ENCODE data around the gene ITCH. TPM values are rescaled to one million over a fixed set of nuclear protein-coding genes. Genes with fewer than 3 reads are reported as not detected.
A peak's percentile ranks its signal among the peaks of the same experiment; 100 is the strongest.
"Not testable (repeated sequence)": the region's sequence is repeated elsewhere in the genome, so short reads cannot be mapped to it uniquely, and the experiment has no call there.

Gene ITCH
- total and polyA plus RNA-seq, 2 experiments from 2014 or later, result 31.0 to 47.7 TPM

- Histone ChIP-seq H3K4me2 (ENCODE audit: unreplicated experiment) (no peak overlapping the region), H2AFZ (no peak overlapping the region), H3F3A (ENCODE audit: insufficient read depth) (peaks cover 41% of the 10 kb centered on the region), H3K27me3 (replicated peaks; ENCODE audit: insufficient read depth) (no peaks in the 10 kb centered on the region), H3K27ac (peak overlapping the region; percentile 22), H3K4me1 (ENCODE audit: insufficient read depth) (peaks cover 11% of the 10 kb centered on the region), H3K4me3 (no peak overlapping the region), H3K9me2 (ENCODE audit: insufficient read depth) (no peaks in the 10 kb centered on the region), H3K36me3 (ENCODE audit: low read depth) (peaks cover 28% of the 10 kb centered on the region), H3K9me3 (ENCODE audit: low read depth) (no peaks in the 10 kb centered on the region), H4K20me1 (ENCODE audit: insufficient read depth) (no peaks in the 10 kb centered on the region), H3K9ac (no peak overlapping the region), H3K79me2 (ENCODE audit: insufficient read depth) (peaks cover 45% of the 10 kb centered on the region)
- in situ Hi-C loops (cut with MboI), result no loop called here
- no peak for DNase-seq
- TF ChIP-seq EZH2 (IDR thresholded peaks at IDR 0.05; ENCODE audit: insufficient read depth, poor library complexity, severe bottlenecking), result no peak
- no peak for TF ChIP-seq EZH2phosphoT487 (IDR thresholded peaks at IDR 0.05; ENCODE audit: insufficient read depth, low read depth)
Measured at GRCh38 chr20:34512955-34513419, 149.9 kb downstream of the ITCH start.

- peaks cover 34% of the 10 kb centered on the region for H3F3A ChIP-seq (ENCODE audit: insufficient read depth)
- H3K4me3 ChIP-seq; H3K4me2 ChIP-seq (ENCODE audit: unreplicated experiment); H3K9ac ChIP-seq; H3K9me3 ChIP-seq (ENCODE audit: low read depth); H3K27ac ChIP-seq; in situ Hi-C loops (cut with MboI); H3K9me2 ChIP-seq (ENCODE audit: insufficient read depth); DNase-seq; H3K27me3 ChIP-seq (replicated peaks; ENCODE audit: insufficient read depth); H2AFZ ChIP-seq; H4K20me1 ChIP-seq (ENCODE audit: insufficient read depth): not testable (repeated sequence)
- peaks cover 12% of the 10 kb centered on the region for H3K4me1 ChIP-seq (ENCODE audit: insufficient read depth)
- H3K79me2 ChIP-seq (ENCODE audit: insufficient read depth), result peaks cover 45% of the 10 kb centered on the region
- peaks cover 21% of the 10 kb centered on the region; the same call in 1 of the 2 replicates for H3K36me3 ChIP-seq (ENCODE audit: low read depth)
- WGBS, 2 experiments (ENCODE audit: low coverage in 1 of 2, low lambda C conversion rate in 2 of 2, missing lambda C conversion rate in 2 of 2), result 96 to 97% methylated on average over 17 of the region's 17 CpGs
Measured at GRCh38 chr20:34514034-34514433, 151.0 kb downstream of the ITCH start.

- Histone ChIP-seq H3K4me1 (ENCODE audit: insufficient read depth) (peaks cover 12% of the 10 kb centered on the region), H3K79me2 (ENCODE audit: insufficient read depth) (peaks cover 48% of the 10 kb centered on the region), H3F3A (ENCODE audit: insufficient read depth) (peaks cover 34% of the 10 kb centered on the region), H3K4me2 (ENCODE audit: unreplicated experiment) (peak overlapping the region; percentile 88), H4K20me1 (ENCODE audit: insufficient read depth) (no peaks in the 10 kb centered on the region), H3K36me3 (ENCODE audit: low read depth) (peaks cover 18% of the 10 kb centered on the region; the same call in 1 of the 2 replicates), H3K9me3 (ENCODE audit: low read depth) (no peaks in the 10 kb centered on the region), H3K27ac (peak overlapping the region; percentile 85), H3K9me2 (ENCODE audit: insufficient read depth) (no peaks in the 10 kb centered on the region), H2AFZ (no peak overlapping the region), H3K9ac (peak overlapping the region; percentile 94), H3K27me3 (replicated peaks; ENCODE audit: insufficient read depth) (no peaks in the 10 kb centered on the region), H3K4me3 (peak overlapping the region; percentile 85)
- in situ Hi-C loops (cut with MboI), result no loop called here
- DNase-seq, result peak; percentile 22
- TF ChIP-seq EZH2phosphoT487 (IDR thresholded peaks at IDR 0.05; ENCODE audit: insufficient read depth, low read depth) (no peak), EZH2 (IDR thresholded peaks at IDR 0.05; ENCODE audit: insufficient read depth, poor library complexity, severe bottlenecking) (no peak)
- 64 to 70% methylated on average over 19 of the region's 19 CpGs for WGBS, 2 experiments (ENCODE audit: low coverage in 1 of 2, low lambda C conversion rate in 2 of 2, missing lambda C conversion rate in 2 of 2)
Measured at GRCh38 chr20:34514897-34515483, 151.9 kb downstream of the ITCH start.

- in situ Hi-C loops (cut with MboI), result no loop called here
- DNase-seq, result peak; percentile 19
Measured at GRCh38 chr20:34515484-34516246, 152.6 kb downstream of the ITCH start.

More at GRCh38 chr20:34515484-34516246, 152.6 kb downstream of the ITCH start:
- Histone ChIP-seq H3K27ac (peak overlapping the region; percentile 85), H3K9me3 (ENCODE audit: low read depth) (no peaks in the 10 kb centered on the region), H3F3A (ENCODE audit: insufficient read depth) (peaks cover 34% of the 10 kb centered on the region), H3K36me3 (ENCODE audit: low read depth) (peaks cover 23% of the 10 kb centered on the region; the same call in 1 of the 2 replicates), H3K4me1 (ENCODE audit: insufficient read depth) (peaks cover 12% of the 10 kb centered on the region), H3K9me2 (ENCODE audit: insufficient read depth) (no peaks in the 10 kb centered on the region), H3K4me2 (ENCODE audit: unreplicated experiment) (peak overlapping the region; percentile 88), H2AFZ (peak overlapping the region; percentile 64), H3K9ac (peak overlapping the region; percentile 94), H3K27me3 (replicated peaks; ENCODE audit: insufficient read depth) (no peaks in the 10 kb centered on the region), H3K79me2 (ENCODE audit: insufficient read depth) (peaks cover 55% of the 10 kb centered on the region), H3K4me3 (peak overlapping the region; percentile 85), H4K20me1 (ENCODE audit: insufficient read depth) (no peaks in the 10 kb centered on the region)
- TF ChIP-seq EZH2phosphoT487 (IDR thresholded peaks at IDR 0.05; ENCODE audit: insufficient read depth, low read depth), result no peak
- TF ChIP-seq EZH2 (IDR thresholded peaks at IDR 0.05; ENCODE audit: insufficient read depth, poor library complexity, severe bottlenecking), result no peak
- WGBS, 2 experiments (ENCODE audit: low coverage in 1 of 2, low lambda C conversion rate in 2 of 2, missing lambda C conversion rate in 2 of 2), result 24 to 28% methylated on average over 36 of the region's 36 CpGs
